Stimulated activated CD4-positive, alpha-beta T cell treated with anti-CD3 and anti-CD28 coated beads, Interleukin-1b, Interleukin-23, amount 100 ng/mL, for 48 hours (primary cell): ENCODE data around the gene GKN2.

ENCODE experiments used
- DNase-seq: peaks from one replicate; pipeline ENCODE4 v3.0.0-alpha.2; 2020

Gene GKN2, protein sequence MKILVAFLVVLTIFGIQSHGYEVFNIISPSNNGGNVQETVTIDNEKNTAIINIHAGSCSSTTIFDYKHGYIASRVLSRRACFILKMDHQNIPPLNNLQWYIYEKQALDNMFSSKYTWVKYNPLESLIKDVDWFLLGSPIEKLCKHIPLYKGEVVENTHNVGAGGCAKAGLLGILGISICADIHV

DNA sequence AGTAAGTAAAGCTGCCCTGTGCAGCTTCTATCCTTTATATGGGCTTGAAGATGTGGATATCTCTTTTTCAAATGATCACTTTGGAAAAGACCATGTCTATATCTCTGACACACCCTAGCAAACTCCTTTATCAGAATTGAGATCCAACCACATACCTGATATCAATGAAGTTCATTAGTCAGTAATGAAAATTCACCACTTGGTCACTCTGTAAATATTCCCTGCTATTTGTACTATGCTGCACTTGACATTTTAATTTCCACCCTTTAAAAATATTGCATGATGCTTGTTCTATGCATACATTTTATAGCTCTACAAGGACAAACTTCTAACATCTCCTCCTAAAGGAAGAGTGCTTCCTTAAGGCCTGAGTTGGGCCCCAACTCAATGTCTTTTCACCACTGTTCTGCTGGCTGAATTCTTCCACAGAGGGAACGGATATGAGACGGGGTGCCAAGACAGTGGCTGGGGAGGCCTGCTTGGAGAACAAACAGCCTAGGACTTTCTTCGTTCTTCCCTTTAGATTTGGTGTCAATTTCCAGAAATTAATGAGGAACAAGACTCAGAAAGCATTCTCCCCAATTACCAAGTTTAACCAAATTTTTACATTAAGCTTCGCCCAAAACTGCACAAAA is at the start of gene GKN2:
Gene GKN2 (minus strand): TSS at position 7 of the 635 bp plus-strand sequence. CDS start 32 bp downstream, outside the sequence.
- no peak for DNase-seq

- no peak for DNase-seq
These were observed 49.2 kb upstream of the GKN2 start for GRCh38 chr2:69001879-69002278.

DNA sequence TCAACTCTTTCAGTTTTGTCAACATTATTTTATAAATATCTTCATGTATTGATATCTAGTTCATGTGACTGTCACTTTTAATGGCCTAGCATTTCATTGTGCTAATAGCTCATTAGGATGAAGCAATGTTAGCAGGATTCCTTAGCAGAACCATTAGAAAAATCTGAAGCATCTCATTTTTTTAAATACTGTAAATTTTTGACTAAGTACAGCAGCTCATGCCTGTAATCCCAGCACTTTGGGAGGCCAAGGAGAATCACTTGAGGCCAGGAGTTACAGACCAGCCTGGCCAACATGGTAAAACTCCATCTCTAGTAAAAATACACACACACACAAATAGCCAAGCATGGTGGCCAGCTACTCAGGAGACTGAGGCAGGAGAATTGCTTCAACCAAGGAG is 44.7 kb upstream of the GKN2 start:
- DNase-seq: no peak

DNA sequence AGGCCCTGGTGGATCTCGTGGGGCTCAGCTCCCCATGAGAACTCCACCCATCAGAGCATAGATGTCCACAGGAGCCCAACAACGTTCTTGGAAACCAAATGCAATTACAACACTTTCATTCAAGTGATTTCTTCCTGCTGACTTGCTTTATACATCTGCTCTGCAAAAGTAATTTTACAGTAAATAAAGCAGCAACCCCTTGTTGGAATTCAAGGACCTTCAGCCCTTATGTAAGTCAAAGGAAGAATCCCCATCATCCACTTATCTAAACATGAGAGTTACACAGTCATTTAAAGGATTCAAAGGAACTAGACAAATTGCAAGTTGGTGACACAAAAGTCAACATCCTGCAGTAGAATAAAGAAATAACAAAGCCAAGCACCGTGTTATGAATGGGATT is 43.2 kb upstream of the GKN2 start:
- DNase-seq: no peak

DNA sequence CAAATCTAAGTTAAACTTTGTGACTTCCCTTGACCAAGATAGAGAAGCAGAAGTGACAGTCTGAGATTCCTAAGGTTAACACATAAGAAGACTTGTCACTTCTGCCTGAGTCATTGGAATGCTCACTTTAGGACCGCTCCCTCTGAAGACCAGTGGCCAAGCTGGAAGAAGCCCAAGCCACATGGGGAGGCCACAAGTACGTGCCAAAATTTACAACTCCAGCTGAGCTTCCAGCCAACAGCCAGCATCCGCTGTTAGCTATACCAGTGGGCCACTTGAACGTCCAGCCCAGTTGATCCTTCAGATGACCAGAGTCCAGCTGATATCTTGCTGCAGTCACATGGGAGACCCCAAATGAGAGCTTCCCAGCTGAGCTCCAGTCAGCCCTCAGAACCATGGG is 42.2 kb upstream of the GKN2 start:
- no peak for DNase-seq

GRCh38 chr2:68993660-68994059 is 41.0 kb upstream of the GKN2 start:
- DNase-seq: no peak

GRCh38 chr2:68992933-68993332 is 40.2 kb upstream of the GKN2 start:
- no peak for DNase-seq

DNA sequence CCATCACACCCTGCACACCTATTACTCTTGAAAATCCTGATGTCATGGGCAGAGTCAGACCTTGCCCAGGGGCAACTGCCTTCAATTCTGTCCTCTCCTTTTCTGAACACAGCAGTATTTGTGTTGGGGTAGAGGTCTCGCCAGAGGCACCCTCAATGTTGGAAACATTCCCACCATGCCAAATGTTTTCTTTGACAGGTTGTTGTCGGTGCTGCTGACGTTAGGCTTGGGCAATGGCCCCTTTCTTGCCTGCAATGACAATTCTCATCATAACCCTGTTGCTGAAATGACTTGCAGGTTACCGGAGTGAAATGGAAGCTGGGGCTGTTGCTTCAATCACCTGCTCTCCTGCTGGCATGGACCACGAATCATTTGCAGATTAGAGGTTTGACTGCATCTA is 39.6 kb upstream of the GKN2 start:
- DNase-seq: no peak

GRCh38 chr2:68989035-68989434 is 36.3 kb upstream of the GKN2 start:
- DNase-seq: no peak

GRCh38 chr2:68987021-68987503 is 34.4 kb upstream of the GKN2 start:
- DNase-seq: no peak

DNA sequence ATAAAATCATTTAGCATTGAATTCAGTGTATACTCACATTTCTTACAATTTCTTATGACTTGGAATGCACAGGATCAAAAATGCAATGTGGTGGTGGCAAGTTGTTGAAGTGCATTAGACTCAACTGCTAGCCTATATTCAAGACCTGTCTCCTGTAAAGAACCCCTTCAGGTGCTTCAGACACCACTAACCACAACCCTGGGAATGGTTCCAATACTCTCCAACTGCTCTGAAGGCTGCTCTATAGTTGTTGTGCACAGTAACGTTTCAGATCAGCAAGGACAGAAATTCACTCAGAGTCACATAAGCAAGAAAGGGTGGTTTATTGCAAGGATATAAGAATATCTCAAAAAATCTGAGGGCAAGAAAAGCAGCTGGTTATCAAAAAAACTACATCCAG is 28.3 kb upstream of the GKN2 start:
- DNase-seq: no peak

DNA sequence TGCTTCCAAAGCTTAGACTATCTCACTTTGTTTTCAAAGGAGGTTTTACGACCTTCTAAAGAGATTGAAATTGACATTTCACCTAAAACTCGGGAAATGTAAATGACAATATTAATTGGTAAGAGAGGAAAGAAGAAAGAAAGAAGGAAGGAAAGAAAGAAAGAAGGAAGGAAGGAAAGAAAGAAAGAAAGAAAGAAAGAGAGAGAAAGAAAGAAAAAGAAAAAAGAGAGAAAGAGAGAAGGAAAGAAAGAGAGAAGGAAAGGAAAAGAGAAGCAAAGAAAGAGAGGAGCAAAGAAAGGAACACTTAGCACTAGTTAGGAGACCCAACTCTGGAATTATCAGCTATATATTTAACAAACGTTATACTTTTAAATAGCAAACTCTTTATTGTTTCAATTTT is 25.4 kb upstream of the GKN2 start:
- DNase-seq: no peak

GRCh38 chr2:68977453-68977852 is 24.8 kb upstream of the GKN2 start:
- no peak for DNase-seq

DNA sequence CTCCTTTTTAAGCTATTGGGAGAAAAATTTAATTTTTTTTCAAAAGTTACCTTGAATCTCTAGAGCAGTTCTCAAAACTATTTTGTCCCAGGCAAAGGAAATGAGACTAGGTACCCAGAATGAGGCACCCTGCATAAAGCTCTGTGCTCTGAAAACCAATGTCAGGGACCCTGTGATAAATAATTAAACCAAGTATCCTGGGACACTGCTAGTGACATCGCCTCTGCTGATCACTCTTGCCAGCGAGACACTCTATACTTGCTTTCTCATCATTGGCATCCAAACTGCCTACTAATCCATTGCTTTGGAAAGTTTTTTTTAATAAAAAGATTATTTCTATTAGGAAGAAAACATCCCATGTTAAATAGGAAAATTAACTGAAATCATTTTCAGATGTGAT is 23.2 kb upstream of the GKN2 start:
- DNase-seq: no peak

- DNase-seq: no peak
These were observed 22.4 kb upstream of the GKN2 start for GRCh38 chr2:68974946-68975665.

- DNase-seq: no peak
These were observed 21.6 kb upstream of the GKN2 start, which contains the start of gene GKN1 for GRCh38 chr2:68974251-68974650. Gene GKN1 (plus strand): TSS chr2:68974636. CDS start chr2:68974678, 42 bp downstream.

GRCh38 chr2:68971591-68972231 is 19.0 kb upstream of the GKN2 start:
- DNase-seq: peak; percentile 8

DNA sequence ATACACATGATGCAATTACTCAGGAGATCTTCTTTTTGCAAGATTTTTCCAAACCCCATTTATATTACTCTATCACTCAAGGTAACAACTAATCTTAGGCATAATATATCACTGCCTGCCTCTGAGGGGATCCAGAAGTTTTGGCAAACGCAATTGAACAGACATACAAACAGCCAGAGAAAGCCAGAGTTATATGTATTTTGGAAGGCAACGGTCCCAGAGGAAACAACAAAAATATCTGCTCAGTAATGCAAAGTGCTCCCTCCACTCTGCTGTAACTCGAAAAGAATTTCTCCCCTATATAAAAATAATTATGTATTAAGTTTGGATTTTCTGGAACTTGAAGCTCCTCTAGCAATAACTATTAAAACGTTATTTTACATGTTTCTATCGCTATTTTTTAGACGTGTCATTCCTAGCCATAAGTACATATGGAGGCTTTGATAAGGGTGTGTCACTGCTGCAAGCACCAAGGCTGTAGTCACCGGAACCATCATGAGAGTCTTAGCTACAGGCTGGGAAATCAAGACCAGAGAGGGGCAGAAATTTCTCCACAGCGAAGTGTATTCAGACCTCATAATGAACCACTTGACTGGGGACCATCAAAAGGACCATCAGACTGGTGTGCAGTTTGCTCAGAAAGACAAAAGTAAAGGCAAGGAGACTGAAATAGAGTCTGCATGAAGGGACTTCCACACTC is 18.0 kb upstream of the GKN2 start:
- DNase-seq: no peak

DNA sequence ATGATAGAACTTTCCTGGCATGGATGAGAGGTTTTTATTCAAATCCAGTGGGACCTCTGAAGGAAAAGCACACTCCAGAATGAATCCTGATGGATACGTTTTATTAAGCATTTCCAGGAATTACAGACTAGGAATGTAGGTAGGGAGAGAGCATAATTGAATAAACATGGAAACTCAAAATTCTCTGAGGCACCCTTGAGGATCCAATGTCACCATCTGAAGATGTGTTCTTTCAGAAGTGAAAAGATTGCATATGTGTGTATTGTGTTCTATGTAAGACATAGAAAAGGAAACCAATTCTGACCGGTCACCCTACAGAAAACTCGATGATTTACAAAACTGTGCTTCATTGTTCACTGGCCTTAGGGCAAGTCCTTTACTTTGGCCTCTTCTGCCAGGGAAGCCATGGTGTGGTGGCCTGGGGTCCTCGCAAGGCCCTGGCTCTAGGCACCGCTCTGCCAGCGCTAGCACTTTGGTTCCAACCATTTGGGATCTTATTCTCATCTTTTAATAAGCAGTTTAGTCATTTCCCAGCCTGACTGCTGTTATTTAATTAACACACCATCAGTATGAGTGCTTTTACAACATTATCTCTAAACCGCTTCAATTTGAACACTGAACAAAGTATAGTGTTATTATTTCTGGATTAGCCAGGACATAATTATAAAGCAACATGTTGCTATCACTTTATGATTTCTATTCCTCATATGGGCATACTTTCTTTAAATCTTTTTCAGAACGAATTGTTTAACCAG is 17.2 kb upstream of the GKN2 start:
- DNase-seq: no peak

- DNase-seq: no peak
These were observed 15.5 kb upstream of the GKN2 start for GRCh38 chr2:68968221-68968620.

- DNase-seq: no peak
These were observed 11.6 kb upstream of the GKN2 start for GRCh38 chr2:68964282-68964681.

- DNase-seq: no peak
These were observed 8.7 kb upstream of the GKN2 start for GRCh38 chr2:68961380-68961779.
